Neural progenitor cell (in vitro differentiated cells): Measurements from ENCODE around the gene TEX13B.

Experiments used
- EZH2 ChIP-seq: fragments of 200-600 bp; sonication (generic); IDR thresholded peaks from 2 replicates; pipeline ENCODE4 v1.6.1; 2017; ENCODE audit warnings: antibody characterized with exemption, mild to moderate bottlenecking, moderate library complexity
- EZH2phosphoT487 ChIP-seq: fragments of 200-600 bp; sonication (generic); IDR thresholded peaks from 2 replicates; pipeline ENCODE4 v1.6.1; 2017; ENCODE audit warnings: antibody characterized with exemption
- TF ChIP-seq, protein P1 (sequence below): fragments of 200-600 bp; sonication (generic); IDR thresholded peaks from 2 replicates; pipeline ENCODE4 v1.5.1; 2017; ENCODE audit warnings: antibody characterized with exemption, mild to moderate bottlenecking

DNA sequence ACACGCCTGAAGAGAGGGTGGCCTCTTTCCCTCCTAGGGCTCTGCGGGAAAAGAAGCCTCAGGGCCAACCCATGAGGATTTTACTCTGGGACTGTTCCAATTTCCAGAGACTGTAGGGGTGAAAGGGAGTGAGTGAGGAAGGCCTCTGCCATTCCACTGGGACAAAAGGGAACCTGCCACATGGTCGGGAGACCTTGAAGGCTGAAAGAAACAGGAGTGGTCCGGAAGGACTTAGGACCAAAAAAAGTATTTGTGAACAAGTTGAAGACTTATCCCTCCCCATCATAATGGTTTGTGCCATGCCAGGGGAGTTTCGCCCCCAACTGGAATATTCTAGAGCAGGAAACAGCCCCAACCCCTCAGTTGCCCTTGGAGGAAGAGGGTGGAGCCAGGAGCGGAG lies at the start of gene TEX13B:
- TF ChIP-seq, protein P1, sequence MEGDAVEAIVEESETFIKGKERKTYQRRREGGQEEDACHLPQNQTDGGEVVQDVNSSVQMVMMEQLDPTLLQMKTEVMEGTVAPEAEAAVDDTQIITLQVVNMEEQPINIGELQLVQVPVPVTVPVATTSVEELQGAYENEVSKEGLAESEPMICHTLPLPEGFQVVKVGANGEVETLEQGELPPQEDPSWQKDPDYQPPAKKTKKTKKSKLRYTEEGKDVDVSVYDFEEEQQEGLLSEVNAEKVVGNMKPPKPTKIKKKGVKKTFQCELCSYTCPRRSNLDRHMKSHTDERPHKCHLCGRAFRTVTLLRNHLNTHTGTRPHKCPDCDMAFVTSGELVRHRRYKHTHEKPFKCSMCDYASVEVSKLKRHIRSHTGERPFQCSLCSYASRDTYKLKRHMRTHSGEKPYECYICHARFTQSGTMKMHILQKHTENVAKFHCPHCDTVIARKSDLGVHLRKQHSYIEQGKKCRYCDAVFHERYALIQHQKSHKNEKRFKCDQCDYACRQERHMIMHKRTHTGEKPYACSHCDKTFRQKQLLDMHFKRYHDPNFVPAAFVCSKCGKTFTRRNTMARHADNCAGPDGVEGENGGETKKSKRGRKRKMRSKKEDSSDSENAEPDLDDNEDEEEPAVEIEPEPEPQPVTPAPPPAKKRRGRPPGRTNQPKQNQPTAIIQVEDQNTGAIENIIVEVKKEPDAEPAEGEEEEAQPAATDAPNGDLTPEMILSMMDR, result no peak
- TF ChIP-seq EZH2, result no peak
- no peak for TF ChIP-seq EZH2phosphoT487
